NCI-H1105 (cell line): ENCODE measurements around the gene MCRIP1.

Experiments
- DNase-seq: peaks from one replicate; lab custom pipeline; 2025; lab: John Stamatoyannopoulos, UW

Gene MCRIP1

DNA sequence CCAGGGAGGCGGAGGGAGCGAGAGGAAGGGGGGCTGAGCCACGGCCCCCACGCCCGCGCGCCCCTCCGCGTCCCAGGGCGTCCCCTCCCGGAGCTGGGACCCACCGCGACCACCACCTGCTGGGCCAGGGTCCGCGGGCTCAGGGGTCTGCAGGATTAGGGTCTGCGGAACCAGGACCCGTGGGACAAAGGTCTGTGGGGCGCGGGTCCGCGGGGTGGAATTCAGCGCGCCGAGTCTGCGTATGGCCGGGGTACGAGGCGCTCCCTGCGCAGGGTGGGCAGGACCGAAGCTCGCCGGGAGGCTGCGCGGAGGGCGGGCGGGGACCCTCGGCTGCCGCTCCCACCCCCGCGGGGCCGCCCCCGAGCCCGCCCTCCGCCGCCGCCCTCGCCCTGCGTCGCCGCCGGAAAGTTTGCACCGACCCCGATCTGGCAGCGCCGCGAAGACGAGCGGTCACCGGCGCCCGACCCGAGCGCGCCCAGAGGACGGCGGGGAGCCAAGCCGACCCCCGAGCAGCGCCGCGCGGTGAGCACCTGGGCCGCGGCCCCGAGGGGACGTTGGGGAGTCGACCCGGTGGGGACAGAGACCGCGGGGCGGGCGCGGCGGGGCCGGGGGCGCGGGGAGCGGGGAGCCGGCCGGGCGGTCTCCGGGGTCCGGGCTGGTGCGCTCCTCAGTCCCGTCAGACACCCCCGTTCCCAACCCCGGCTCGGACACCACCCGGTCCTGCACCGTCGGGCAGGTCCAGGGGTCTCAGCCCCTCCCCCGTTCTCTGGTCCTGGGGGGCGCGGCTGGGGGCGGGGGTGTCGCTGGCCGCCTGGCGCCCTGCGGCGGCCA lies 29.1 kb downstream of the MCRIP1 start, which contains the start of gene GCGR:
GCGR (plus strand) TSS at position 423 of the 831 bp plus-strand sequence. CDS start 4,869 bp downstream, outside the sequence.
- no peak for DNase-seq

DNA sequence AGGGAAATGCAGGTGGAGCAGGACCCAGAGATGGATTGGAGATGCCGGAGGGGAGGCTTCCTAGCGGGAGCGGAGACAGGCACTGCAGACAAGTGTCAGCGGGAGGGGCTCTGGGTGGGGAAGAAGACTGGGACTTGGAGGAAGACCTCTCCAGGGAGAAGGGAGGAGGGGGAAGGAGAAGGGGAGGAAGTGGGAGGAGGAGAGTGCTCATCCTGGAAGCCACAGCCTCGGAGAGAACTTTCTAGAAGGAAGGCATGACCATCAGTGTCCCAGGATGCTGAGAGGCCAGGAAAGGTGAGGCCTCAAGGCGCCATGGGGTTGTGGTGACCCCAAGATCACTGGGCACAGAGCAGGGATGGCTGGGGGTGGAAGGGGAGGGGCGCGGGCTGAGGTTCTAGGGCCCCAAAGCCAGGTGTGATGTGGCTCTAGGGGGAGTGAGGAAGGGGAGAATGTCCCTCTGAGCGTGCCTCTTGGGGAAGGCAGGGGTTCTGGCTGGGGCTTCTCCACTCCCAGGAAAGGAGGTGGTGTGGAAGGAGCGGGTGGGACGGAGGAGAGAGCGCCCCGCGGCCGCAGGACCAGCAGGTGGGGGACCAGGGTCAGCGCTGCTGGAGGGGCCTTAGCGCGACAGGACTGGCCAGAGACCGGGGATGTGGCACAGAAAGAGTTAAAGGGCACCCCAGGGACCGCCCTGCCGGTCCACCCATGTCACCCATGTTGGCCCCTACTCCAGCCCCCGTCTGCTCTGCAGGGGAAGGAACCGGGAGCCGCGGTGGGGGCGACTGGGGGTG lies 30.0 kb downstream of the MCRIP1 start:
- no peak for DNase-seq

DNA sequence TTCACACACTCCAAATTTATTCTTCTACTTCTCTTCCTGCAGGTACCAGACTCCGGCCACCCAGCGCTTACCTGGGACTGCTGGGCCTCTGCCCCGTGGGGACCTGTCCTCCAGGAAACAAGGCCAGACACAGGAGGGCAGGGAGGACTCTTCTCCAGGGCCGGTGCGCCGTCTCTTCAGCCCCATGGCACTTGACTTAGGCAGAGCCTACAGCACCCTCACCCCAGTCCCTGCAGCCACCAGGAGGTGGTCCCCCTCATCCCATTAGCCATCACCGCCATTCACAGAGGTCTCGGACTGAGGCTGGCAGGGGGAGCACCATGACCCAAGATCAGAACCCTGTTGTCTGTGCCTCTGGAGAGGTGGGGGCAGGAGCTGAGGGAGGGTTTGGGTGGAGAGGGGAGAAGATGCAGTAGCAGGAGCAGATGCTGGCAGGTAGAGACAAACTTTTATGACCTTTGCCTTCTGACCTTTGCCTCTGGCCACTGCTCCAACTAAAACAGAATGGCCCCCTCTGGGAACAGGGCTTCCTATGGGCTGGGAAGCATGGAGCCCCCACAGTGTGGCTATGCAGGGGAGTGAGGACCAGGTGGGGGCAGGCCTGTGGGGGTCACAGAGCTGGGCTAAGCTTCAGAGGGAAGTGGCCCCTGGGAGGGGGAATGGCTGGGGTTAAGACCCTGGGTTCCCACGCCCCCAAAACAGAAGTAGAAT lies 30.9 kb downstream of the MCRIP1 start:
- DNase-seq: no peak

DNA sequence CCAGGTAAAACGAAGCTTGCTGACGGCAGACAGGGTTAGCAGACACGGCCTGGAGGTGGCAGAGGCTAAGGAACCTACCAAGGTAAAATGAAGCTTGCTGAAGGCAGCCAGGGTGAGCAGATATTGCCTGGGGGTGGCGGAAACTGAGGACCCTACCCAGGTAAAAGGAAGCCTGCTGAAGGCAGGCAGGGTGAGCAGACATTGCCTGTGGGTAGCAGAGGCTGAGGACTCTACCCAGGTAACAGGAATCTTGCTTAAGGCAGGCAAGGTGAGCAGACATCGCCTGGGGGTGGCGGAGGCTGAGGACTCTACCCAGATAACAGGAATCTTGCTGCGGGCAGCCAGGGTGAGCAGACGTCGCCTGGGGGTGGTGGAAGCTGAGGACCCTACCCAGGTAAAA lies 31.8 kb downstream of the MCRIP1 start:
- DNase-seq: no peak

DNA sequence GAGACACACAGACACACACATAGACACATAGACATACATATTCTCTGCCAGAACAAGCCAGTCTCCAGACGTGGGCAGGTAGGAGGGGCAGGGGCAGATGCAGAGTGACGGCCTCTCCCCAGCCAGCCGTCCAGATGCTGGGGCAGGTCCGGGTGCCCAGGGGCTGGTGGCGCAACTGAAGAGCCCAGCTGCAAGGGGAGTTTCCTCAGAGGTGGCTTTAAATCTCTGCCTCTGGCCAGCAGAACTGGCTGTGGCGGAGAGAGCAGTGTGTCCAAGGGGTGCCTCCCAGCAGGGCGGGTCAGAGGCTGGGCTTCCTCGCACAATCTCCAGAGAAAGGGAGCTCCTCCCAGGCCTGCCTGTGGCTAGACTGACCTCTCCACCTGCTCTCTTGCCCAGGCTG lies 38.6 kb downstream of the MCRIP1 start:
- DNase-seq: no peak

DNA sequence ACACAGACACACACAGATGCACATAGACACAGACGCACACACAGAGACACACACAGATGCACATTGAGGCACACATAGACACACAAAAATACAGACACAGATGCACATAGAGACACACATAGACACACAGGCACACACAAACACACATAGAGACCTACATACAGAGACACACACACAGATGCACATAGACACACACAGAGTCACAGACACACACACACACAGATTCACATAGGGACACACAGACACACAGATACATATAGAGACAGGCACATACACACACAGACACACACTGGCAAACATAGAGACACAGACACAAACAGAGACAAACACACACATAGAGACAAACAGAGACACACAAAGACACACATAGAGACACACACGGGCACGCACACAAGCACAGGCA lies 39.0 kb downstream of the MCRIP1 start:
- no peak for DNase-seq

DNA sequence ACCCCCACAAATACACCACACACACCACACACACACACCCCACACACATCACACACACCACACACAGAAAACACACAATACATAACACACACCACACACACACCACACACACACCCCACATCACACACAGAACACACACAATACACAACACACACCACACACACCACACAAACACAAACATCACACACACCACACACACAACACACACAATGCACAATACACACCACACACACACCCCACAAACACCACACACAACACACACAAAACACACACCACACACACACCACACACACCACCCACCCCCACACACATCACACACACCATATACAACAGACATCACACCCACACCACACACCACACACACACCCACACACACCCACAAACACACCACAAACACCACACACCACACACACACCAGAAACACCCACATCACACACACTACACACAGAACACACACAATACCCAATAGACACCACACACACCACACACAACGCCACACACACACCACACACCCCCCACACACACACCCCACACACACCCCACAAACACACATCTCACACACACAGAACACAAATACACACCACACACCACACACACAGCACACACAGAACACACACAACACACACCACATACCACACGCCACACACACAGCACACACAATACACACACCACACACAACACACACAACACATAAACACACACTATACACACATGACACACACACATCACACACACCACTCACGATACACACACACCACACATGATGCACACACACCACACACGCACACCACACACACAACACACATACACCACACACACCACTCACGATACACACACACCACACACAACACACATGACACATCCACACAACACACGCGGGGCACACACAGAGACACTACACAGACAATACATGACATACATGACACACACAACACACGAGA lies 40.1 kb downstream of the MCRIP1 start:
- DNase-seq: no peak
